HUDEP-2 (cell line): ENCODE results near the gene R3HDM2.
A peak's percentile ranks its signal among the peaks of the same experiment; 100 is the strongest.

Experiments used
- DNase-seq, 76 experiments: peaks; one replicate each; lab custom pipeline; 2025; ENCODE audit not compliant: unreplicated experiment in 76 of 76; lab: John Stamatoyannopoulos, UW

R3HDM2 gene

DNA sequence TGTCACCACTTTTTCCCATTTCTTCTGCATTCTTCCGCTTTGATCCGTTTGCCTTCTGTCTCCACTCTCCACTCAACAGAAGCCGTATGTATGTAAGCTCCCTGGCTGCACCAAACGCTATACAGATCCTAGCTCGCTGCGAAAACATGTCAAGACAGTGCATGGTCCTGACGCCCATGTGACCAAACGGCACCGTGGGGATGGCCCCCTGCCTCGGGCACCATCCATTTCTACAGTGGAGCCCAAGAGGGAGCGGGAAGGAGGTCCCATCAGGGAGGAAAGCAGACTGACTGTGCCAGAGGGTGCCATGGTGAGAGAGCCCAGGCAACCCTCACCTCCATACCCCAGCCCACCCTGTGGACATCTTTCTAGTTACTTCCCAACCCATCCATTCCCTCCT is 37.1 kb upstream of the R3HDM2 start:
- DNase-seq, result no peak

DNA sequence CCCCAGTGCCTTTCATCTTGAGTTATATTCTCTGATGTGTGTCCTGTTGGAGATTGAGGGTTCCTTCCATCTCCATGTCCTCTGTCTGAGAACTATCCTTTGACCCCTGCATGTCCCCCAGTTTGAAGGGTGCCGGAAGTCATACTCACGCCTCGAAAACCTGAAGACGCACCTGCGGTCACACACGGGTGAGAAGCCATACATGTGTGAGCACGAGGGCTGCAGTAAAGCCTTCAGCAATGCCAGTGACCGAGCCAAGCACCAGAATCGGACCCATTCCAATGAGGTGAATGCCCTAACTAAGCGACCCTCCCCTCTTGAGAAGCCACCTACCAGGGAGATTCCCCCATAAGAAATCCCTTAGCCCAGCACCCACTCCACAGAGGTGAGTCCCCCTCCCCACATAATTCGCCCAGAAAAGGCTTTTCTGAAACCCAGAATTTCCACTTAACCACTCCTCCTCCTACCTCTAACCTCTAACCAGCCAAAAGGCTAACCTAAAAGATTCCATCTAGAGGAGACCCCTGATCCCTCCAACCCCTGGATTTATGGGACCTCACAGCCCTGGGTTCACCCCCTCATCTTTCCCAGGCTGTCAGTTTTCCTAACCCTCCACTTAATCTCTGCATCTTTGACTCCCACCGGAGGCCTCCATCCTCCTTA is 36.5 kb upstream of the R3HDM2 start:
- DNase-seq, result no peak

DNA sequence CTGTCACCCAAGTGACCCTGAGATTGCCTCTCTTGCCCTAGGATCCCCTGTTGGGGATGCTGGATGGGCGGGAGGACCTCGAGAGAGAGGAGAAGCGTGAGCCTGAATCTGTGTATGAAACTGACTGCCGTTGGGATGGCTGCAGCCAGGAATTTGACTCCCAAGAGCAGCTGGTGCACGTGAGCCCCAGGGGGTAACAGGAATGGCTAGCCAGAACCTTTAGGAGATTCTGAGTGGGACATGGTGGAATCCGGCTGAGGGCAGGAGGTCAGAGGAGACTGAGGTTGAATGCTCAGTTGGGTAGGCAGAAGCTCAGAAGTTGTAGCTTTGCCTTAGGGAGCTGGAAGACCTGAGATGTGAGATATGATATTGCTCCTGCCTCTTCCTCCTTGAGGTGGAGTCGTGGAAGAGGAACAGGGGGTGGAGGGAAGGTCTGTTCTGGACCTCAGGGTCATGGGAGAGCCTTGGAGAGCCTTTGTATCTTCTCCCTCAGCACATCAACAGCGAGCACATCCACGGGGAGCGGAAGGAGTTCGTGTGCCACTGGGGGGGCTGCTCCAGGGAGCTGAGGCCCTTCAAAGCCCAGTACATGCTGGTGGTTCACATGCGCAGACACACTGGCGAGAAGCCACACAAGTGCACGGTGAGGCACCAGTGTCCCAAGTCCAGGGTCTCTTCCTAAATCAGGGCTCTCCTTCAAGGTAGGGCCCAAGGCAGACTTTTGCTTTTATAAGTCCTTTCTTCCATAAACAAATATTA is 35.1 kb upstream of the R3HDM2 start:
- no peak for DNase-seq

DNA sequence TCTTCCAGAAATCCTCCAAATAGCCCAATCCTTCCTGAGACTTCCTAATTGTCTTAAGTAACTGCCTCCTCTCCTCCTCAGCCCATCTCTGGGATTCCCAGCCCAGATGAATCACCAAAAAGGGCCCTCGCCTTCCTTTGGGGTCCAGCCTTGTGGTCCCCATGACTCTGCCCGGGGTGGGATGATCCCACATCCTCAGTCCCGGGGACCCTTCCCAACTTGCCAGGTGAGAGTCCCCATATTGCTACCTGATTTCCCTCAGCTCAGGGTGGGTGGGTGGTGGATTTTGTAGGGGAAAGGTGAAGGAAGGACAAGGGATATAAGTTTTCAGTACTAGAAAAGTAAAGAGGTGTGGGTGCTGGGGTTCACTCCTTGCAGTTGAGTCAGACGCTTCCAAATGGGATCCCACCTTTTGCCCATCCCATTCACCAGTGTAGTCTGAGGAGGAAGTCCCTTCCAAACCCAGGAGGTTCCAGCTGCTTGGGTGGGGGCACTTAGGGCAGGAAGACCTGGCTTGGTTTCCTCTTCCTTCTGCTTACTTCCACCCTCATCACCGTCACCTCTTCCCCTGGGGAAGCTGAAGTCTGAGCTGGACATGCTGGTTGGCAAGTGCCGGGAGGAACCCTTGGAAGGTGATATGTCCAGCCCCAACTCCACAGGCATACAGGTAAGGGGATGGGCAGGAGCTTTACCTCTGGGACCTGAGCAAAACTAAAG is 34.3 kb upstream of the R3HDM2 start:
- DNase-seq, result no peak

DNA sequence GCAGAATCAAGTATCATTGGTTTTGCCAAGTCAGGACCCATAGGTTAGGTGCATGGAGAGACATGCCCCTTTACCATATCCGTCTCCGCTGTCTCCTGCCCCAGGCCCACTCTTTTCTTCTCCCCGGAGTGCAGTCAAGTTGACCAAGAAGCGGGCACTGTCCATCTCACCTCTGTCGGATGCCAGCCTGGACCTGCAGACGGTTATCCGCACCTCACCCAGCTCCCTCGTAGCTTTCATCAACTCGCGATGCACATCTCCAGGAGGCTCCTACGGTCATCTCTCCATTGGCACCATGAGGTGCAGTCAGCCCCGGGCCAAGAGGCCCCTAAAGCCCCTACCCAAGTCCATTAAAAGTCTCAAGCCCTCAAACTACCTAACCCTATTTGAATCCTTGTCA is 33.7 kb upstream of the R3HDM2 start:
- DNase-seq, result no peak

DNA sequence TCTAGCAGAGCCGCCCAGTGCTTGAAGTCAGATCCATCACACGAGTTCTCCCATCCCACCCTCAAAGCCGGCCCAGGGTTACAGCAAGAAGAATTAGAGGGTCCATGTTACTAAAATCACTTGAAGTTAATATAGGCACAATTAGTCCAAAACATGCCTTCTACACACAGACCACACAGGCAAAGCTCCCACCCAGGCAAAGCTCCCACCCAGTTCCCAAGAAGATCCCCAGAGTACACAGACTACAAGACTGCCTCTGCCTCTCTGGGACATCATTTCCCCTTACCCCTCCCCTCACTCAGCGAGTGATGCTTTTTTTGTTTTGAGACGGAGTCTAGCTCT is 32.0 kb upstream of the R3HDM2 start:
- DNase-seq, result no peak

DNA sequence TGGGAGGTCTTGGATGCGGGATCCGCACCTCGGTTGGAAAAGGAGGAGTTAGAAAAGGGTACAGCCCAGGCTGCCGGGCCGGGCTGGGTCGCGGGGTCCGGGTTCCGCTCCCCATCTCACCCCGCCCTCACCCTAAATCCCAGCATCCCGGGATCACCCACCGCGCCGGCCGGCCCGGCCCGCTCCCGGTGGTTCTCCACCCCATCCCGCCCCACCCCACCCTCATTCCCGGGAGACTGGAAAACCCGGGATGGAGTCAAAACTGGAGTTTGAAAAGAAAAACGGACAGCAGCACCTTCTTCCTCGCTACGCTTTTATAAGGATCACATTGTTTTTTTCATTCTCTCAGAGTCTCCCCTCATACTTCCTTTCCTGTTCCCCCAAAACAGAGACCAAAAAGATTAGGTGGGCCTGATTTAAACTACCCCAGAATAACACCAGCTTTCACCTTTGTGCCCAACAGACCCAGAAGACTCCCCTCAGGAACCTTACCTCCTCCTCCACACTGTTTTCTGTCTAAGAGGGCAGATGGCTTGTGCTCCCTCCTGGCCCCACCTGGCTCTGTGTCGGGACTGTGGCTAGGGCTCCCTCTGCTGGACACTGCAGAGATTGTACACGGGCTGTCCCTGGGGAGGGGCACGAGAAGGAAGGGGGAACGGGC is 31.5 kb upstream of the R3HDM2 start:
- peak in 72 of 76 experiments; percentile 16 to 89 (median 72) for DNase-seq

DNA sequence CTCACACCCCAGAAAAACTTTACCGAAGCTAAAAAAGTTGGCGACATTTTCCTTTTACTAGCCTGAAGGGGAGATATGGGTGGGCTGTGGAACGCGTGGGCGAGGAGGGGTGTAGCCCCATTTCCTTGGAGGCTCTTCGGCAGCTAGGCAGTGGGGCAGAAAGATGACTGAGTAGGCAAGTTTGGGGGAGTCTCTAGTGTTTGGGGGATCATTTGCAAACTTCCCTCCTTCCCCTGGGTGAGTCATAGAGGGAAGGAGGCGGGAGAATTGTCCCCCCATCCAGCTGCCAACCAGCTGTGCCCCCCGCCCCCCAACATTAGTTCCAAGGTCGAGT is 31.0 kb upstream of the R3HDM2 start:
- DNase-seq, result no peak

DNA sequence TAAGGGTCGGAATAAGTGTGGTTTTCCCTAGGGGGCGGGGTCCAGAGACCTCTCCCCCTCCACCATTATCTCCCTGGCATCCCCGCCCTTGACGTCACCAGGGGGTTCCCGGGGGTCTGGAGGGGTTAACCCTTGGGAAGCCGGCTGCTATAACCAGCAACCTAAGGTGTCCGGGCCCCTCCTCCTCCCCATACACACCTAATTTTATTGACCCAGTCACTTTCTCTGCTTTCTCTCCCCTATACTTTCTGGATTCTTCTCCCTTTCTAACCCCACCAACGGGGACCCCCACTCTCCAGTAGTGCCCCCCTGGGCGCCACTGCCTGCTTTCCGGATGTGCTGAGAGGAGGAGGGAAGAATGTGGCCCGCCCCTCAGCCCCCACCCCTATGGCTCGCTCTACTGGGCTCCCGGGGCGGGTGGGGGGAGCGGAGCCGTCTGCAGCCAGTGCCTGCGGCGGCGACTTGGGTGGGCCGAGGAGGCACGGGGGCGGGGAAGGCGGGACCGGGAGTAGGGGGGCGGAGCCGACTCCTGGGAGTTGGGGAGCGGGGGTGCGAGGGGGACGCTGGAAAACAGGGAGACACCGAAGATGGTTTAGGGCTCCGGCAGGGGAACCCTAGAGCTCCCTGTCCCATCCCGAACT is 30.6 kb upstream of the R3HDM2 start:
- peak in 11 of 76 experiments; percentile 6 to 28 (median 17) for DNase-seq

DNA sequence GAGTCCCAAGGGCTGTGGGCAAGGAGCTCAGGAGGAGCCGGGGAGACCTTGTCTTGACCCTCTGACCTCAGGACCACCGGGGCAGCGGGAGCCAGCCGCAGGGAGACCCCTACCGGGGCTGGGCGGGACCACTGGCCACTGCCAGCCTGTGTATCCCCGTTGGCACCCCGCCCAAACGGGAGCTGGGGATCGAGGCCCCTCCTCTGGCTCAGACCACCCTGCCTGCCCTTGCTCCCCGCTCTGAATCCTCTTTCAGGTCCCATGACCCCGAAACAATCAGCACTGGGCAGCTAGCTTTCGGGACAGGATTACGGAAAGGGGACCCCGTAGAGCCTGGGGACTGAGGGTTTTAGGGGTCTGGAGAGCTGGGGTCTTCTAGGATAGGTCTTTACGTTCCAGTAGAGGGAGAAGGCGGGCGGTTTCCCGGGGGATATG is 30.0 kb upstream of the R3HDM2 start:
- no peak for DNase-seq

DNA sequence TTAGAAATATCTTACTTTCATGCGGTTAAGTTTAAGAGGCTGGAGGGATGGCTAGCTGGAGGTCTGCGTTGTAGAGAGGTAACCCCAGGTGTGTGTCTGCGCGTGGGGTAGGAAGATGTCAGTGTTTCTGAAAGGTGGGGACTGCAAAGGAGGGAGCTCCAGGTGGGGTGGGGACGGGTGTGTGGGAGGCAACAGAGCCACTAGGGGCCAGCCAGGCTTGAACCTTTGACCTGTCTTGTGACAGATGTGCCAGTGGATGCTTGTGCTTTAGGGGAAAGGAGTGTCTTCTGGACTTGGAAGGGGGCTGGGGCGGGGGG is 29.6 kb upstream of the R3HDM2 start:
- no peak for DNase-seq

DNA sequence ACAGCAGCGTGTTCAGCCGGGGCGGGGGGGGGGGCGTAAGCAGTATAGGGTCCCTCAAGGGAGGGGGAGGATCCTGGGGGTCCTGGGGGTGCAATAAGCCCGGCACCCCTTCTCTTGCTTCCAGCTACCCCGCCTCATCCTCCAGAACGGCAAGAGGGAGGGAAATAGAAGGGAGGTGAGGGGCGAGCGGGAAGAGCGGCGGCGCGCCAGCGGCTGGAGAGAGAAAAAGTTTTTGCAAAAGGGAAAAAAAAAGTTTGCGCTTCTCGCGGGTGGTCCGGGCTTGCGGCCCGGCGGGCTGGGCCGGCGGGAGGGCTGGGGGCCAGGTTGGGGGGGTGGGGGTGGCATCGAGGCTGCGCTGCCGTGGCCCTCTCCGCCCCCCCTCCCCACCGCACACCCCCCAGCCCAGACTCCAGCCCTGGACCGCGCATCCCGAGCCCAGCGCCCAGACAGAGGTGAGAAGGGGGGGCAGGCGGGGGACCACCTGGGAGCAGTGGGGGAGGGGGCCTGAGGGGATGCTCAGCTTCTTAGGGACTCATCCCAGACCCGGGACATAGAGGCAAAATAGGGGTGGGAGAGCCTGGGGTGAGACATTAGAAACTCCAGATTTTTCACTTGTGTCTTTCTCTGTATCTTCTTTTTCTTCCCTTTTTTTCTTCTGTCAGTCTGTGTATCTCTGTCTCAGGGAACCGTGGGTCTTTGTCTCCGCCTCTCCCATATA is 29.1 kb upstream of the R3HDM2 start, which contains the start of gene GLI1:
Gene GLI1 (plus strand): TSS at position 36 of the 718 bp plus-strand sequence. CDS start 3,907 bp downstream, outside the sequence.
- no peak for DNase-seq

DNA sequence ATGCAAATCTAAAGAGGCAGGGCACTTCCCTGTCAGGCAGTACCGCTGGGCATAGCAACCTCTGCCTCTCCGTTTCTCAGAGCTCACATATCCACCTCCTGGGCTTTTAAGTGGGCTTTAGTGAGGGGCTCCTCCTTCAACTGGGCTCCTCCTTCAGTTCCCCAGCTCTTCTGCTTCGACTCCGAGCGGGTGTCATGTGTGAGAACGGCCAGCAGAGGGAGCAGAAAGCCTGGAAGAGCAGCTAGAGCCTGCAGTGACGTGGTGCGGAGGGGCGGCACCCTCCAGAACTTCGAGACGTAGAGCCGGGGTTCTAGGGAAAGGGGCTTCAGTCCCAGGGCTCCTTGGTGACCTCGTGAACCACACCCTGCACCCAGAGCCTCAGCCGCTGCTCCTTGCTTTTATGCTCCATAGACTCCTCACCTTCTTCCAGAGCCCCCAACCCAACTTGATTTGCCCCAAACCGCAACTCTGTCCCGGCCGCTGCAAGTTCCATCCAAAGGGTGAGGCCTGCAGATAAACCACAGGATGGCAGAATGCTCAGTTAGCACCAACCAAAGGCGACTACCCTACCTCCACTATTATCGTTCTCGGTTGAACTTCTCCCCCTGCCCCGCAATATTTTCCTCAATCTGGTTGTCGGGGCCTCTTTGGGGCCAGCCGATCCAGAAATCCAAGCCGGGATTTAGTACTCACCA is 28.4 kb upstream of the R3HDM2 start:
- DNase-seq, result peak in 73 of 76 experiments; percentile 47 to 93 (median 80)

DNA sequence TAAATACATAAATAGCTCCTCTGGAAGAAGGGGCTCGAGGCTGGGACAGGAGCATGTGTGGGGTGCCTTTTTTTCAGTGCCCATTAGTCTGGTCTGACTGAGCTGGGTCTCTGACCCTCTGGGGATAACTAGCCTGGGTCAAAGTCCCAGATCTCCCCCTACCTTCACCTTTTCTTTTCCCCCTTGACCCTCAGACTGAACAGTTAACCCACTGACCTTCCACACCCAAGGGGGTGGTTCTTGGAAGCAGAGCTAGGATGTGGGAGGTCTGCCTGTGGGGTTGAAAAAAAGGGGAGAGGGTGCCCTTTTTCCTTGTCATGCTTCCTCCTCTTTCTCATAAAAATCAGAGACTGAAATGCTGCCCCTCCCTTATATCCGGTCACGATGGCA is 27.8 kb upstream of the R3HDM2 start:
- no peak for DNase-seq

DNA sequence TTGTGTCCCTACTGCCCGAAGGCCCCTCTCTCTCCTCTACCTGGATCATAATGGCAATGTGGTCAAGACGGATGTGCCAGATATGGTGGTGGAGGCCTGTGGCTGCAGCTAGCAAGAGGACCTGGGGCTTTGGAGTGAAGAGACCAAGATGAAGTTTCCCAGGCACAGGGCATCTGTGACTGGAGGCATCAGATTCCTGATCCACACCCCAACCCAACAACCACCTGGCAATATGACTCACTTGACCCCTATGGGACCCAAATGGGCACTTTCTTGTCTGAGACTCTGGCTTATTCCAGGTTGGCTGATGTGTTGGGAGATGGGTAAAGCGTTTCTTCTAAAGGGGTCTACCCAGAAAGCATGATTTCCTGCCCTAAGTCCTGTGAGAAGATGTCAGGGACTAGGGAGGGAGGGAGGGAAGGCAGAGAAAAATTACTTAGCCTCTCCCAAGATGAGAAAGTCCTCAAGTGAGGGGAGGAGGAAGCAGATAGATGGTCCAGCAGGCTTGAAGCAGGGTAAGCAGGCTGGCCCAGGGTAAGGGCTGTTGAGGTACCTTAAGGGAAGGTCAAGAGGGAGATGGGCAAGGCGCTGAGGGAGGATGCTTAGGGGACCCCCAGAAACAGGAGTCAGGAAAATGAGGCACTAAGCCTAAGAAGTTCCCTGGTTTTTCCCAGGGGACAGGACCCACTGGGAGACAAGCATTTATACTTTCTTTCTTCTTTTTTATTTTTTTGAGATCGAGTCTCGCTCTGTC is 26.1 kb upstream of the R3HDM2 start:
- no peak for DNase-seq

DNA sequence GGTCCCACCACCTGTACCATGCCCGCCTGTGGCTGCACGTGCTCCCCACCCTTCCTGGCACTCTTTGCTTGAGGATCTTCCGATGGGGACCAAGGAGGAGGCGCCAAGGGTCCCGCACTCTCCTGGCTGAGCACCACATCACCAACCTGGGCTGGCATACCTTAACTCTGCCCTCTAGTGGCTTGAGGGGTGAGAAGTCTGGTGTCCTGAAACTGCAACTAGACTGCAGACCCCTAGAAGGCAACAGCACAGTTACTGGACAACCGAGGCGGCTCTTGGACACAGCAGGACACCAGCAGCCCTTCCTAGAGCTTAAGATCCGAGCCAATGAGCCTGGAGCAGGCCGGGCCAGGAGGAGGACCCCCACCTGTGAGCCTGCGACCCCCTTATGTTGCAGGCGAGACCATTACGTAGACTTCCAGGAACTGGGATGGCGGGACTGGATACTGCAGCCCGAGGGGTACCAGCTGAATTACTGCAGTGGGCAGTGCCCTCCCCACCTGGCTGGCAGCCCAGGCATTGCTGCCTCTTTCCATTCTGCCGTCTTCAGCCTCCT is 25.4 kb upstream of the R3HDM2 start:
- peak in 32 of 76 experiments; percentile 5 to 54 (median 25) for DNase-seq

DNA sequence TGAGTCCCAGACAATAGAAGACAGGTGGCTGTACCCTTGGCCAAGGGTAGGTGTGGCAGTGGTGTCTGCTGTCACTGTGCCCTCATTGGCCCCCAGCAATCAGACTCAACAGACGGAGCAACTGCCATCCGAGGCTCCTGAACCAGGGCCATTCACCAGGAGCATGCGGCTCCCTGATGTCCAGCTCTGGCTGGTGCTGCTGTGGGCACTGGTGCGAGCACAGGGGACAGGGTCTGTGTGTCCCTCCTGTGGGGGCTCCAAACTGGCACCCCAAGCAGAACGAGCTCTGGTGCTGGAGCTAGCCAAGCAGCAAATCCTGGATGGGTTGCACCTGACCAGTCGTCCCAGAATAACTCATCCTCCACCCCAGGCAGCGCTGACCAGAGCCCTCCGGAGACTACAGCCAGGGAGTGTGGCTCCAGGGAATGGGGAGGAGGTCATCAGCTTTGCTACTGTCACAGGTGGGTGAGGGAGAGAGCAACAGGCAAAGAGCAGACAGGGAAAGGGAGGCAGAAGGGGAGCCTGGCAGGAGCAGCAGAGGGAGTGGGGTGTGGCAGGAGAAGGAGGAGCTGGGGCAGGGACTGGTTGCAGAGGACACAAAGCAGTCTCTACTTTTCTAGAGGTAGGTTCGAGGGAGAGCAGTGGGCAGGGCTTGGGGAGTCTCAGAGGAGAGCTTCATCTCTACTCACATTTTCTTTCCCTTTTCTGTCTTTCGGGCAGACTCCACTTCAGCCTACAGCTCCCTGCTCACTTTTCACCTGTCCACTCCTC is 24.7 kb upstream of the R3HDM2 start:
- peak in 2 of 76 experiments; percentile 5 to 32 for DNase-seq
